ENCODE data around the gene FXYD3.
A peak's percentile ranks its signal among the peaks of the same experiment; 100 is the strongest.

The FXYD3 gene

DNA sequence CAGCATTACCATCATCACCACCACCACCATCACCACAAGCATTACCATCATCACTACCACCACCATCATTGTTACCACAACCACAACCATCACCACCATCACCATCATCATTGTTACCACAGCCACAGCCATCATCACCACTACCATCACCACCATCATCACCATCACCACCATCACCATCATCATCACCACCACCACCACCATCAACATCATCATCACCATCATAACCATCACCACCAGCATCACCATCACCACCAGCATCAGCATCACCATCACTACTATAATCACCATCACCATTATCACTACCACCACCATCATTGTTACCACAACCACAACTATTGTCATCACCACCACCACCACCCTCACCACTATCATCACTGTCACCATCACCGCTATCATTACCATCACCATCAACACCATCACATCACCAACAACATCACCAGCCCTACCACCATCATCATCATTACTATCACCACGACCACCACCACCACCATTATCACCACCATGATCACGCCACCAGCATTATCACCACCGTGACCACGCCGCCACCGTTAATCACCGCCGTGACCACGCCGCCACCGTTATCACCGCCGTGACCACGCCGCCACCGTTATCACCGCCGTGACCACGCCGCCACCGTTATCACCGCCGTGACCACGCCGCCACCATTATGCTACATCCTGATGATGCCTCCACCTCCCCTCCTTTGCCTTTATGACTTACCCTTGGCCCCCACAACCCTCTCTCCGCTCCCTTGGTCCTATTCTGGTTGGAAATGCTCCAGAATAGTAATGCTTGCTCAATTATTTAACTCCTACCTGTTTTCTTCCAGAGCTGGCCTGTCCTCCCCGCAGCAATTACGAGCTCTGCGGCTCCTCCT, 10.0 kb upstream of the FXYD3 start:
- CTCF ChIA-PET, result interaction anchor here (1.2 kb wide), 1 partner anchor 19 kb away, joined by 3 read pairs; no protein-coding TSS in a partner anchor
- H3K4me1 Mint-ChIP-seq, result no peaks in the 10 kb centered on the region

GRCh38 chr19:35106291-35106583, 9.4 kb upstream of the FXYD3 start:
- Mint-ChIP-seq H3K9me3 (peaks cover 12% of the 10 kb centered on the region), H3K4me3 (no peak overlapping the region), H3K27me3 (peaks cover 12% of the 10 kb centered on the region), H3K27ac (peak overlapping the region; percentile 64), H3K36me3 (no peaks in the 10 kb centered on the region), H3K4me1 (no peaks in the 10 kb centered on the region)
- CTCF ChIA-PET, result interaction anchor here (1.2 kb wide), 2 partner anchors 20 to 31 kb away, joined by 3 read pairs; no protein-coding TSS in a partner anchor
- DNase-seq, result no peak

More for the DNA sequence above, 10.0 kb upstream of the FXYD3 start:
- Mint-ChIP-seq H3K27me3 (peaks cover 12% of the 10 kb centered on the region), H3K36me3 (no peaks in the 10 kb centered on the region), H3K9me3 (peaks cover 12% of the 10 kb centered on the region), H3K27ac (peak overlapping the region; percentile 64), H3K4me3 (no peak overlapping the region)
- DNase-seq, result no peak

DNA sequence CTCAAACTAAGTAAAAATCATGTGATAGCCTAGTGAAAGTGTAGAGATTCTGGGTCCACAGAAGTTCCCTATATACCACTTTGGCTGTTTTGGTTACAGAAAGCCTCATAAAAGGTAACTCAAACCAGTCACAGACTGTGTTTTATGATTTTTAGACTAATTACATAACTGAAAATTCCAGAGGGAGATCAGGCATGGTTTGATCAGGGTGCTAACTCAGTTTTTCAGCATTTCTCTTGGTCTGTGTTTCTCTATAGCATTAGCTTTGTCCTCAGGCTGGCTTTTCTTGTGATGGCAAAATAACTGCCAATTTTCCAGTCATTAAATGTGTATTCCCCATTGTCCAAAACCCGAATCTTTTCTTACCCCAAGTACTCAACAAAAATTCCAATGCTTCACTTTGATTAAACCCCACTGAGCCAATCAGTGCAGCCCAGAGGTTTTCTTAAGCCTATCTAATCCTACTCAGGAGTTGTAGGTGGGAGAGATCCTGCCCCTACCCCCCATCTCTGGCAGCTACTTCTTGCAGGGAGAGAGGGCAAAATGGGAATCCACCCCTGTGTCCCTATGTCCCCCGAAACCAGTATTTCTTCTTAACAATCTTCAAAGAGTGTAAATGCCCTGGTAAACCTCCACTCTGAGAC, 8.6 kb upstream of the FXYD3 start:
- no peak overlapping the region for H3K27ac Mint-ChIP-seq
- CTCF ChIA-PET, result interaction anchor here (1.2 kb wide), 2 partner anchors 20 to 30 kb away, joined by 3 read pairs; no protein-coding TSS in a partner anchor
- H3K36me3 Mint-ChIP-seq, result no peaks in the 10 kb centered on the region
- DNase-seq, result no peak
- peaks cover 12% of the 10 kb centered on the region for H3K27me3 Mint-ChIP-seq
- H3K9me3 Mint-ChIP-seq, result peaks cover 12% of the 10 kb centered on the region
- H3K4me1 Mint-ChIP-seq, result no peaks in the 10 kb centered on the region
- H3K4me3 Mint-ChIP-seq, result no peak overlapping the region

DNA sequence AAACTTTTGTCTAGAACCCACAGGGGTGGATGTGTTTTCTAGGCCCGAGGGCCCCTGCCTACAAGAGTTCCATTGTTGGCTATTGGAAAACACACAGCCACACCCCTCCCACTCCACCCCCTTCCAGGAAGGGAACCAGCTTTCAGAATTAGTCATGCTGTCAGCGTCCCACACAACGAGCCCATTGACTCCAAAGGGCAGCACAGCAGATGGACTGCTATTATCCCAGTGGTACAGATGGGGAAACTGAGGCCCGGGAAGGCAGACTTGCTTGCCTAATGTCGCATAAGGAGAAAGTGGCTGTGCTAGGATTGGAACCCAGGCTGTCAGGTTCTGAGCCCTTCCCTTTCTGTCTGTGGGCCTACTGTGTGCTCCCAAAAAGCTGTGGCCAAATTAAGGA, 8.1 kb upstream of the FXYD3 start:
- peaks cover 12% of the 10 kb centered on the region for H3K27me3 Mint-ChIP-seq
- H3K4me1 Mint-ChIP-seq, result no peaks in the 10 kb centered on the region
- no peak overlapping the region for H3K4me3 Mint-ChIP-seq
- no peak overlapping the region for H3K27ac Mint-ChIP-seq
- H3K9me3 Mint-ChIP-seq, result peaks cover 12% of the 10 kb centered on the region
- CTCF ChIA-PET, result interaction anchor here (1.2 kb wide), 1 partner anchor 30 kb away, joined by 3 read pairs; no protein-coding TSS in a partner anchor
- H3K36me3 Mint-ChIP-seq, result no peaks in the 10 kb centered on the region
- no peak for DNase-seq

GRCh38 chr19:35108730-35109129, 6.9 kb upstream of the FXYD3 start:
- no peak for DNase-seq
- H3K36me3 Mint-ChIP-seq, result no peaks in the 10 kb centered on the region
- peaks cover 12% of the 10 kb centered on the region for H3K9me3 Mint-ChIP-seq
- peaks cover 15% of the 10 kb centered on the region for H3K27me3 Mint-ChIP-seq
- no peak overlapping the region for H3K27ac Mint-ChIP-seq
- no peaks in the 10 kb centered on the region for H3K4me1 Mint-ChIP-seq
- CTCF ChIA-PET, result no interaction called here
- no peak overlapping the region for H3K4me3 Mint-ChIP-seq

DNA sequence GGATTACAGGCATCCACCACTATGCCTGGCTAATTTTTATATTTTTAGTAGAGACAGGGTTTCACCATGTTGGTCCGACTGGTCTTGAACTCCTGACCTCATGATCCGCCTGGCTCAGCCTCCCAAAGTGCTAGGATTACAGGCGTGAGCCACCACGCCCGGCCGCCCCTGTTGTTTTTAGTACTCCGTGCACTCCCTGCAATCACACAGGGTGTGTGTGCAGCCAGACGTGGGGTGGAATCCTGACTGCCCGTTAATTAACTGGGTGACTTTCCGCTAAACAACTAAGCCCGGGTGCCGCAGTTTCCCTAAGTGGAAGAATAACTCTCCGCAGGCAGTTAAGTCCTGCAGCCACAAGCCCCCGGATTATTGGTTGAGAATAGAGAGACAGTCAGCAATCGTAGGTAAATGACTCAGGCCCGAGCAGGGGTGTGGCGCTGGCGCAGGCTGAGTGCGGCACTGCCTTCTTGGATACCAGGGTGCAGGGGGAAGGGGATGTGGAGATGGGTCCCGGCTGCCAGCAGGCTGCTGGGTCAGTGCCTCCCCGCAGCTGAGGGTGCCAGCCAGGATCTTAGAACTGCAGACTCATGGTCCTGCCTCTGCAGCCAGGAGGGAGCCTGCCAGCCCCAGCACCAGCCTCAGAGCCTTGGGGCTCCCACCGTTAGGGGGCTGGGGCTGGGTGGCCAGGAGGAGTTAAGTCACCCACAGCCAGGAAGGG, 6.1 kb upstream of the FXYD3 start:
- Mint-ChIP-seq H3K4me1 (peaks cover 2% of the 10 kb centered on the region), H3K27me3 (peaks cover 18% of the 10 kb centered on the region), H3K4me3 (no peak overlapping the region), H3K27ac (no peak overlapping the region), H3K36me3 (no peaks in the 10 kb centered on the region), H3K9me3 (peaks cover 12% of the 10 kb centered on the region)
- CTCF ChIA-PET, result no interaction called here
- no peak for DNase-seq

DNA sequence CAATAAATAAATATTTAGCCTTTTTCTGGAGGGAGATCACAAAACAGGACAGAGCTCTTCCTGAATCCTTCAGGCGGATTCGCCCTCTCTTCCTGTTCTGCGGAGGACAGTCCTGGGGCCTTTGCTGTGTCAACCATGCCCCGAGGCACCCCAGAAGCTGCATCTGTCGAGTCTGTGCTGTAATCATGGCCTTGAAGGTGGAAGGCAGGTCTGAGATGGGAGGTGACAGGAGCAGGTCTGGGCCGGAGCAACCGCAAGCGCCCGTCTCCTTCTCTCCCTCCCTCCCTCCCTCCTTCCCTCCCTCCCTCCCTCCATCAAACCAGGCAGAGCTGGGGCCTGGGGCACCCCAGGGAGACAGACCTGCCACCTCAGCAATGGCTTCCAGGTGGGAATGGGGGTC, 4.6 kb upstream of the FXYD3 start:
- no peak for DNase-seq
- no peaks in the 10 kb centered on the region for H3K36me3 Mint-ChIP-seq
- no peak overlapping the region for H3K4me3 Mint-ChIP-seq
- CTCF ChIA-PET, result interaction anchor here (1.0 kb wide), 1 partner anchor 8 kb away, joined by 3 read pairs; no protein-coding TSS in a partner anchor
- H3K27ac Mint-ChIP-seq, result no peak overlapping the region
- H3K4me1 Mint-ChIP-seq, result peaks cover 9% of the 10 kb centered on the region
- peaks cover 26% of the 10 kb centered on the region for H3K27me3 Mint-ChIP-seq
- H3K9me3 Mint-ChIP-seq, result peaks cover 11% of the 10 kb centered on the region

DNA sequence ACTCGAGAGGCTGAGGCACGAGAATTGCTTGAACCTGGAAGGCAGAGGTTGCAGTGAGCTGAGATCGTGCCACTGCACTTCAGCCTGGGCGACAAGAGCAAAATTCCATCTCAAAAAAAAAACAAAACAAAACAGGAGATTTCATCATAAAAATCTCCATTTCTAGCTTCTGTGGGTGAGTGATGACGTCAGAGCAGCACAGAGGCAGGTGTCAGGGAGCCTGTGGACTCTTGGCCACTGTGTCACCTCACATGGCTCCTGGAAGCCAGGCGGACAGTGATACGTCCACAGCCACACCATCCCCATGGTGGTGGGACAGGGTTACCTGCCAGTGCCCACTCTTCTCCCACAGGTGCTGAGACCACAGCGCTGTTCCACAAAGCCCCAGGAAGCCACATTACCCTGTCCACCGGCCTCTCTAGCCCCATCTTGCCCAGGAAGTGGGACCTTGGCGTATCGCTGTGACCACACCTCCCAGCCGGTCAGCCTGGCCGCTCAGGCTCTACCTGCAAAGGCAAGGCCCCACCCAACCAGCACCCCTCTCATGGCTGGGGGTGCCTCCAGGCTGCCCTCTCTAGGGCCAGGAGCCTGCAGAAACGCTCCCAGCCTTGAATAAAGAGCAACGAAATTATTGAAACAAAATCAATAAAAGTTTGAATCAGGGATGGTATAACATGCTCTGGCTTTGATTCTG, 2.5 kb upstream of the FXYD3 start:
- DNase-seq, result no peak
- peaks cover 9% of the 10 kb centered on the region for H3K4me1 Mint-ChIP-seq
- no peaks in the 10 kb centered on the region for H3K9me3 Mint-ChIP-seq
- H3K27me3 Mint-ChIP-seq, result peaks cover 38% of the 10 kb centered on the region
- CTCF ChIA-PET, result no interaction called here
- H3K4me3 Mint-ChIP-seq, result no peak overlapping the region
- H3K36me3 Mint-ChIP-seq, result no peaks in the 10 kb centered on the region
- no peak overlapping the region for H3K27ac Mint-ChIP-seq

- H3K4me3 Mint-ChIP-seq, result no peak overlapping the region
- DNase-seq, result peak; percentile 77
- peaks cover 9% of the 10 kb centered on the region for H3K4me1 Mint-ChIP-seq
- CTCF ChIA-PET, result interaction anchor here (0.6 to 3.9 kb wide), 5 partner anchors 10 to 141 kb away, joined by 3 to 24 read pairs (median 7); partner anchors contain the start of gene LGI4
- H3K27ac Mint-ChIP-seq, result peak overlapping the region; percentile 24
- peaks cover 31% of the 10 kb centered on the region for H3K27me3 Mint-ChIP-seq
- H3K36me3 Mint-ChIP-seq, result no peaks in the 10 kb centered on the region
- H3K9me3 Mint-ChIP-seq, result no peaks in the 10 kb centered on the region
These were observed 1.1 kb upstream of the FXYD3 start for GRCh38 chr19:35114353-35115176.

GRCh38 chr19:35116072-35116801, 614 bp downstream of the FXYD3 start:
- DNase-seq, result no peak
- peaks cover 9% of the 10 kb centered on the region for H3K4me1 Mint-ChIP-seq

DNA sequence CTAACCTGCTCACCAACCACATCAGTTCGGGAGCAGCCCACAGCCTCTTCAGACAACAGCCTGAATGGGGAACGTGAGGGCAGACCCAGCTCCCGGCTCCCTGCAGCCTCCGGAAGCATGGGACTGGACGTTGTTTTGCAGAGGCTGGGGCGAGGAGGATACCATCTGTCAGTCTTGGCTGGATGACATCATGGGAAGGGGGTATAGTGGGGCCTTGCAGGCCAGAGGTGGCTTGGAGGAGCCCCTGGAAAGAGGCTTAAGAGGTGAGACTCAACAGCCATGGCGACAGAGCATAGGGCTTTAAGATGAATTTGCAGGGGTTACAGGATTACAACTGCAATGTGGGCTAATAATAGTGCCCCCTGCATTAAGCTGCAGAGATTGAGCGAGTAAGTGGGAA, 1.5 kb downstream of the FXYD3 start:
- no peak overlapping the region for H3K4me3 Mint-ChIP-seq
- H3K27ac Mint-ChIP-seq, result no peak overlapping the region
- H3K36me3 Mint-ChIP-seq, result no peaks in the 10 kb centered on the region
- peaks cover 9% of the 10 kb centered on the region for H3K4me1 Mint-ChIP-seq
- DNase-seq, result no peak
- CTCF ChIA-PET, result interaction anchor here (1.3 to 3.9 kb wide), 3 partner anchors 19 to 50 kb away, joined by 5 to 24 read pairs (median 7); partner anchors contain the start of gene LGI4
- no peaks in the 10 kb centered on the region for H3K9me3 Mint-ChIP-seq
- peaks cover 44% of the 10 kb centered on the region for H3K27me3 Mint-ChIP-seq

More at GRCh38 chr19:35116072-35116801, 614 bp downstream of the FXYD3 start:
- Mint-ChIP-seq H3K4me3 (no peak overlapping the region), H3K27me3 (peaks cover 35% of the 10 kb centered on the region), H3K36me3 (no peaks in the 10 kb centered on the region), H3K9me3 (no peaks in the 10 kb centered on the region), H3K27ac (no peak overlapping the region)
- CTCF ChIA-PET, result interaction anchor here (1.3 to 3.9 kb wide), 3 partner anchors 20 to 49 kb away, joined by 5 to 24 read pairs (median 7); partner anchors contain the start of gene LGI4

DNA sequence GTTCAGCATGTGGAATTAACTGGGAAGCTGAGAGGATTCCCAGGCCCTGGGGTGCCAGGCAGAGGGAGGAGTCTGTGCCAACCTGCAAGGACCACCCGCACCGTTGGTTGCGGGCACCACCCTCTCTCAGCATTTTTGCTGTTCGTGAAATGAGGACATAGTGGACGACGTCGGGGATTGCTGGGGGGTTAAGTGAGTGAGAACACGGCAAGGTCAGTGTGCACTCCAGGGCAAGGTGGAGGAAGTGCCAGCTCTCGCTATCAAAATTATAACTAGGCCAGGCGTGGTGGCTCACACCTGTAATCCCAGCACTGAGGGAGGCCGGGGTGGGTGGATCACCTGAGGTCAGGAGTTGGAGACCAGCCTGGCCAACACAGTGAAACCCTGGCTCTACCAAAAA, 2.2 kb downstream of the FXYD3 start:
- H3K4me1 Mint-ChIP-seq, result peaks cover 9% of the 10 kb centered on the region
- no peaks in the 10 kb centered on the region for H3K36me3 Mint-ChIP-seq
- H3K9me3 Mint-ChIP-seq, result no peaks in the 10 kb centered on the region
- CTCF ChIA-PET, result interaction anchor here (1.0 to 3.9 kb wide), 2 partner anchors 18 kb away, joined by 3 to 24 read pairs; partner anchors contain the start of gene LGI4
- DNase-seq, result no peak
- no peak overlapping the region for H3K4me3 Mint-ChIP-seq
- no peak overlapping the region for H3K27ac Mint-ChIP-seq
- peaks cover 51% of the 10 kb centered on the region for H3K27me3 Mint-ChIP-seq
